GM21825 (cell line): ENCODE results near the gene IGF2BP1.
"Not testable (repeated sequence)": the region's sequence is repeated elsewhere in the genome, so short reads cannot be mapped to it uniquely, and the experiment has no call there.

Source experiments
- ATAC-seq: cut with Tn5 transposase; IDR thresholded peaks from one replicate; pipeline ENCODE4 v1.9.1; 2021; ENCODE audit warnings: mild to moderate bottlenecking, moderate library complexity; ENCODE audit not compliant: unreplicated experiment

The IGF2BP1 gene

DNA sequence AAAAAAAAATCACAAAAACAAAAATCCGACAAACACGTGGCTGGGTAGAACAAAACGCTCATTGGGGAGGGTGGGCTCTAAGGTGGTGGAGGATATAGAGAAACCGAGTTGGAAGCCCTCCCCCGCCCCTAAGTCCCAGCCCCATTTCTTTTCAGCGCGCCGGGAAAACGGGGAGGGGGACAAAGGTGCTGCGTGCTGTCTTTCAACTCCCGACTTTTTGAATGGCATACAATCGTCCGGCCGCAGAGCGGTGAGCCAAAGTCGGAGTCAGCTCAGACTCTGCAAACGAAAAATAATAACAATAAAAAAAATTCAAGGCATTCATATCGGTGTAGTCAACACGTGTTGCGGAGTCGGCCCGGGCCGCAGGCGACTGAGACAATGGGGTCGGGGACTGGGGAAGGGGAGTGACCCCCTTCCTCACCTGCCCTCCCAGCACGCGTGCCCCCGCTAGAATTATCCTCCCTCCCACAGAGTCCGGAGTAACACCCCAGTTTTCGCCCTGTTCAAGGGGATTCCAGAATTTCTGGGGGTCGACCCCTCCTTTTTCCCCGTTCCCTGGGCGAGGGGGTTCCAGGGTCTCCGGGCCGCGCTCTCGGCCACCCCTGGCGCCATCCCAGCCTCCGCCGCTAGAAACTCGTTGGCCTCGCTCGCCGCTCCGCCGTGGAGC lies 1.7 kb upstream of the IGF2BP1 start:
- ATAC-seq, result no peak

DNA sequence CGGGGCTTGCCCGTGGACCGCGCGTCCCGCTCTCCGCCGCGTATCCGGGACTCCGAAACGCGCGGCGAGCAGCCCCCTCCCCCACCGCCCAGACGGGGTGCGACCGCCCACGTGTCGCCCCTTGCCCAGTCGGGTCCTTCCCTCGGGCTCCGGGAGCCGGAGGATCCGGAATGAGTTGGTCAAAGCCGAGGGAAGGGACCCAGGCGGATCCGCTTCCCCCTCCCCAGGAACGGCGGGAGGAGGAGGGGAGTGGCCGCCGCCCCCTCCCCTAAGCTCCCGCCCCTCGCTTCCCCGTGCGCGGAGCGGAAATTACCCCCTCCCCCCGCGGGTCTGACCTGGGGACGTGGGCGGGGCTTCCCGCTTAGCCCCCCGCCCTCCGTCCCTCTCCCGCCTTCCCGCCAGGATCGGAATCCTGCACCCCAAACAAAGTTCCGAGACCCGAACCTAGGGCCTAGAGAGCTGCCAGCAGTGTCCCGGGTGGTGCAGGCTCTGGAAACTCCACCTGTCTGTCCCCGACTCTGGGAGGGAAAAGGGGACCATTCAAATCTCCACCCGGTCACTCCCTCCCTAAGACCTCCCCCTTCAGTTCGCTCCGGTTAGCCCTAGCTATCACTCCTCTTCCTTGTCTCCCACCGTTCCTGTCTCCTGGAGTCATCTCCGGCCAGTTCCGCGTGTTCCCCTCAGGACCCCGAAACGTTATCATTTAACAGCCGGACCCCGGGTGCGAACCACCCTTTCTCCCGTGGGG lies 1.0 kb upstream of the IGF2BP1 start:
- ATAC-seq, result no peak

DNA sequence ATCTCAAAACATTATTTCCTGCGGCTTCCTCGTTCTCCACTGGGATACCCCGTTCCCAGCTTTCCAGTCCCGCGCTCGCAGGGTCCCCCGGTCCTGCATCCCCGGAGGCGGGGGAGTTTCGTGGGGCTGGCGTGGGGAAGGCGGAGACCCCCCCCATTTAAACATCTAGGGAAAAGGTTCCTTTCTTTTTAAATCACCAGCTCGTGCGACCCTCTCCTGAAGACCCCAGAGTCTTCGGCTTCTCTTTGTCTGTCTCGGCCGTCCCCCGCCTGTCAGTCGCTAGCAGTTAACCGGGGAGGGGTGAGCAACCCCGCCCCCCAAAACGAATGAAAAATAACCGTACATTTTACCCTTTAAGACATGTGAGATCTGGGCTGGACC lies 473 bp upstream of the IGF2BP1 start:
- ATAC-seq, result no peak

DNA sequence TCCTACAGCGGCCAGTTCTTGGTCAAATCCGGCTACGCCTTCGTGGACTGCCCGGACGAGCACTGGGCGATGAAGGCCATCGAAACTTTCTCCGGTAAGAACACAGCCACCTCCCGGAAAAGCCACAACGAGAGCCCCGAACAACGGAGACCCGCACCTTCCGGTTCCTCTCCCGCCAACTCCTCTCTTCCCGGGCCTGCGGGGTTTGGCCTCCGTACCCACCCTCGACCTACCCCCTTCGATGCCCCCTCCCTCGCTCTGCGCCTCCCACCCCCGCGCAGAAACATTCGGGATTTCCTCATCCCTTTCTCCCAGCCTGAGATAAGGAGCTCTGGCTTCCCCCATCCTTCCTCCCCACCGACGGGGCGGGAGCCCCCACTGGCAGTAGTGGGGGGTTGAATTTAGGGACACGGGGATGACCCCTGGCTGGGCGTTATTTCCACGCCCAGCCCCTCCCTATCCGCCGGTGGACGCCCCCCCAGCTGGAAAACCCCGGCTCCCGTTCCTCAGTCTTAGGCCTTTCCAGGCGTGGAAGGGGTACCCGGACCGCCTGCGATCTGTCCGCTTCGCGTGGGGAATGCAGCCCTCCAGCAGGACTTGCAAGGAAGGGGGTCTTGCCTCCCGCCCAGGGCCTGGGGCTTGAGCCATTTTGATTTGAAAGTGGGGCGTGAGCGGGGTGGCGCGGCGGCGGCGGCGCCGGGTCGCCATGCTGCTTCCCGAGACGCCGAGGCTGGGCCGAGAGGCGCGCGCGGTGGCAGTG lies 822 bp downstream of the IGF2BP1 start:
- ATAC-seq, result no peak

DNA sequence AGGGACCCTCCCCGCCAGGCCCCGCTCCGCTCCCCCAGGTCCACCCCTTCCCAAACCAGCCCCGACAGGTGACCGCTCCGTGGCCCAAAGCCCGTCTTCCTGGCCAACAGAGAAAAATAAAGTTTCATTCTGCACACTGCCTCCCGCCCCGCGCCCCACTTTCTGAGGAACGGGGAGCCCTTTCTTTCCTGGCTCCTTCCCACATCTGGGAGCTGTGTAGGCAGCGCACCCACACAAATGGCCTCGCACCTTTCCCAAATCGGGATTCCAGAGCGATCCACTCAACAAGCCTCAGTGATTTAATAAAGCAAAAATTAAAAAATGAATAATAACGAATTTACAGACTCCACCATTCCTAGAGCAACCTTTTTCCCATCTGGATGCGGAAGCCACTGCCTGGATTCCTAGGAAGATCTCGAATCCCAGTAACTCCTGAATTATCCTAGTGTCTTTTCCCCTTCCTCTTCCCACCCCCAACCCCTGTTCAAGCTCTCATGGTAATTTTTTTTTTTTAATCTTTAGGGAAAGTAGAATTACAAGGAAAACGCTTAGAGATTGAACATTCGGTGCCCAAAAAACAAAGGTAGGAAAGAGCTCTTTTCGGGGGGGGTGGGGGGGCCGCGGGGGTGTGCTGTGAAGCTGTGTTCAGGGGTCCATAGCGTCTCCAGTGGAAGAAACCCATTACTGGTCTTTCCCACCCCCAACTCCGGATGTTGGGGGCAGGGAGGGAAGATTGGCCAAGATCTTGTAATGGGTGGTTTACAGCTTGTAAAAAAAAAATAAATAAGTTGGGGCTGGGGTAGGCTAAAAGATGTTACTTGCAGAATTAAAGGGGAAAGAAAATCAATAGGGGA lies 1.6 kb downstream of the IGF2BP1 start:
- no peak for ATAC-seq

DNA sequence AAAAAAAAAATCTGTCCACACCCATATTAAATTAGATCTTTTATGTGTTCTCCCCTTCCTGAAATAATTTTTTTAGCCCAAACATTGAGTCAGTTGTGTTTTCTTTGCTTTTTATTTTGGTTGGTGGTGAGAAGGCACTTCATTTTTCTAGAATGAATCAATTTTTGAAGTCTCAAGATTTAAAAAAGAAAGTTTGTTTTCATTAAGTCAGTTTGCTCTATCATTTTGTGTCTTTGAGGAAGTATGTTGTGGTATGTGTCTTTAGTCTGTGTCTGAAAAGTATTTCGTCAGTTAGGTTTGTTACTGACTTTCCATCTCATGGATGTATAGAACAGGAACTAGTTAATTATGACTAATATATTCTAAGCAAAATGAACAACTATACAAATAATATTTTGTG lies 3.8 kb downstream of the IGF2BP1 start:
- ATAC-seq, result no peak

DNA sequence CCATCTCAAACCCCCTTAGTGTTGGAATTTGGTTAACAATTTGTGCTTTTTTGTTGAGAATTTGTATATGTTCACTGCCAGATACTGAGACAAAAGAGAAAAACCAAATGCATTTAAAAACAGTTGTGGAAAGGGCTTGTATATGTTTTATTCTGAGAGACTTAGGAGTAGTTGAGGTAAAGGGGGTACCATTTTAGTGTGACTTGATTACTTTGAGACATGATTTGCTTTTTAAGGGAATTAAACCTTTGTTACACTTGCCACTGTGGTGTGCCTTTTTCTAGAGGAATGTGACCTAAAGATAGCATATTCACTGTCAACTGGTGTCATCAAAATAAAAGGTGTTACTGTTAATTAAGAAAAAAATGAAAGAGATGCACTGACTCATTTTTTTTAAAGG lies 4.5 kb downstream of the IGF2BP1 start:
- ATAC-seq, result no peak

DNA sequence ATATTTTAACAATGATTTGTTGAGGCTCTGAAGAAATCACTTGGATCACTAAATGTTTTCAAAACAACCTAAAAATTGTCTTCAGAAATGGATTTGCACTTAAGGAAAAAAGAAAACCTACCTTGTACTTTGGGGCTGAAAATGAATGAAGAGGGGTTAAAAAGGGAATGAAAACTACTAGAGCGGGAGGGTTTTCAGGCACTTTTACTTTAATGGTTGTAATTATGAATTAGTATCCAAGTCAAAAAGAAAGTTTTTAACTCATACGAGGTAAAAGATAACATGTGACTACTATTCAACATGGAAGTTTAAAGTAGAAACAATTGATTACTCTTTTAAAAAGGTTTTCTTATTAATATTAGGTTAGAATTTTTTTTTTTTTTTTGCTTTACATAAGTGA lies 5.1 kb downstream of the IGF2BP1 start:
- ATAC-seq, result no peak

DNA sequence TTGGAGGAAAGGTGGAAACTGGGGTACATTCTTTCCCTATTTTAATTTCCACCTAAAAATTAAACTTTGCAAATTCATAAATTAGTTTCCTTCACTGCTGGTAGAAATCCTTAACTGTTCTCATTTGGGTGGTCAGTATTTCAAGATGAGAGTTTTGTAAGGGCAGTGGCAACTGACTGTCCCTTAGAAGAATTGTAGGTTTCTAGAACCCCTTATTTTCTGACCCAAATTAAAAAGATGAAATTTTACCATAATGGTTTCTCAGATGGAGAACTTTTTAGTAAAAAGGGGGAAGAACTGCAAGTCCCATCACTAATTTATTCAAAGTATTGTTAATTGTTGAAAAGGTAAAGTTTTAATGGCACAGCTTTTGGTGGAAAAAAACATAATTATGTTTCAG lies 5.6 kb downstream of the IGF2BP1 start:
- no peak for ATAC-seq

DNA sequence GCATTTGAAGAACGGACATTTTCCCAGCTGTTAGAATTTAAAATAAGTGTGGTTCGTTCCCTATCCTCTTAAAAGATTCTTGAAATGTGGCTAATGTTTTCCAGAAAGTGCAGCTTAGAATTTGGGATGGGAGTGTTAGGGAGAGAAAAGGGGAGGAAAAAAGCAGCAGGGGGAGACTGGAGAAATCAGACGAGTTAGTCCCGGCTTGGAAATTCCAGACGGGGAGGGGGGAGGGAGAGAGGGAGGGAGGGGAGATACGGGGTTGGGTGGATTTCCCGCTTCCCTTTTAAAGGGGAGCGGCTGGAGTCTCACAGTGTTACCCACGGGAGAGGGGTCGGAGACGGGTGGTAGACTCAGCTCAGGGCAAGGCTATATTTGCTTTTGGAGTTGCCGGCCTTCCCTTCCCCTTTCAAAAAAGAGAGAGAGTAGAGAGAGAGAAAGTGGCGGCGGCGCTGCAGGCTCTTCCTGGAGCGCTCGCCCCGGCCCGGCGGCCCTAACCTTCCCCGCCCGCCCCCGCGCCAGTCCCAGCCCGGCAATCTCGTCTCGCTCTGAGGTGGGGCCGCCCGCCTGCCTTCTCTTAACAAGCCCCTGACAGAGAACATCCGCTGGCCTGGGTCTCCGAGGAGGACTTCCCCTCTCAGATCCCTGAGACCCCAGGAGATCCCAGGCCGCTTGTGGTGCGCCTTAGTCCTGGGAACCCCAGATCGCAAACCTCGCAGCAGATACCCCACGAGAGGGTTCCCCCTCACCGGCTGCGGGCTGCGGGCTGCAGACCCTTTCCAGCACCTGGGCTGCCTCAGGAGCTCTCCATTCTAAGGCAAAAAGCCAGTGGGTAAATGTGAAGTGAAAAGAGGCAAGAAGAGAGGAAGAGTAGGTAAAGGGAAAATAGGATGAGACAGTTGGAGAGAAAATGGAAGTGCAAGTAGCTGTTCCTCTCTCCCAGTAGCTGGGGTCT lies 6.6 kb downstream of the IGF2BP1 start:
- no peak for ATAC-seq

DNA sequence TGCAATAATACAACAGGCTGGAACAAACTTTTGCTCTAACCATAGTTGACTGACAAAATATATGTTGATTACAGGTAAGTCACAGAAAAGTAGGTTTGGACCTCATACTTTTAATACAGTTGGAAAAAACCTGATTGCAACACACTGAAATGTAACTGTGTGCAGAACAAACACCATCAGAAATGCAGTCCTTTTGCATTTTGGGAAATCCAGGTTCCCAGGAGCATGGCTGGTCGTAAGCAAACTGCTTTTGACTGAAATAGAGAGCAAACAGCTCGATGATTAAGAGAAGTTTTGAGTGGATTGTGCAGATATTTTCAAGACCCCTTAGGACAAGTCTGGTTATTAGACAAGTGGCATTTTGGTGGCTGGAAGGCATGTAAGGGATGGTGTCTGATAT lies 8.0 kb downstream of the IGF2BP1 start:
- ATAC-seq, result no peak

DNA sequence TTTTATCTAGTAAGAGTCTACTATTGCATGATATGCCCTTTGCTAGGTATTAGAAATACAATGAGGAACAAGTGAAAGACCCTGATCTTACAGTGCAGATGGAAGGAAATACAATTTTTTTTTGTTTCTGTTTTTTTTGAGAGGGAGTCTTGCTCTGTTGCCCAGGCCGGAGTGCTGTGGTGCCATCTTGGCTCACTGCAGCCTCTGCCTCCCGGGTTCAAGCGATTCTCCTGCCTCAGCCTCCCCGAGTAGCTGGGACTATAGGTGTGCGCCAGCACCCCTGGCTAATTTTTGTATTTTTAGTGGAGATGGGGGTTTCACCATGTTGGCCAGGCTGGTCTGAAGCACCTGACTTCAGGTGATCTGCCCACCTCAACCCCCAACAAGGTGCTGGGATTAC lies 11.7 kb downstream of the IGF2BP1 start:
- ATAC-seq, result not testable (repeated sequence)

DNA sequence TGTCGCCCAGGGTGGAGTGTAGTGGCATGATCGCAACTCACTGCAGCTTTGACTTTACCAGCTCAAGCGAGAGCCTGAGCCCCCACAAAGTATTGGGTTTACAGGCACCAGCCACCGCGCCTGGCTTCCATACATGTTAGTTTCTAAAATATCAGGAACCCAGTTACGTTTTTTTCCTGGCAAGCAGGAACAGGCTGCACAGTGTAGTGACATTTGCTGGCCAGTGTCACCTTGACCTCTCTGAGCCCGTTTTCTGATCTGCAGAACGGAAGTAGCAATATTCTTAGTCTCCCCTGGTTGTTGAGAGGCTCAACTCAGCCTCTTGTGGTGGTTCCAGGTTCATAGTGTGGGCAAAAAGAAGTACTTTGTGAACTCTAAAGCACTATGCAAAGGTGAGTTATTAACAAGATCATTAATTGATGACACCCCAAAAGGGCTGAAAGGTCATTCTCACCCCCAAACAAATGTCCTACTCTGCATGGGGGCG lies 15.6 kb downstream of the IGF2BP1 start:
- no peak for ATAC-seq

DNA sequence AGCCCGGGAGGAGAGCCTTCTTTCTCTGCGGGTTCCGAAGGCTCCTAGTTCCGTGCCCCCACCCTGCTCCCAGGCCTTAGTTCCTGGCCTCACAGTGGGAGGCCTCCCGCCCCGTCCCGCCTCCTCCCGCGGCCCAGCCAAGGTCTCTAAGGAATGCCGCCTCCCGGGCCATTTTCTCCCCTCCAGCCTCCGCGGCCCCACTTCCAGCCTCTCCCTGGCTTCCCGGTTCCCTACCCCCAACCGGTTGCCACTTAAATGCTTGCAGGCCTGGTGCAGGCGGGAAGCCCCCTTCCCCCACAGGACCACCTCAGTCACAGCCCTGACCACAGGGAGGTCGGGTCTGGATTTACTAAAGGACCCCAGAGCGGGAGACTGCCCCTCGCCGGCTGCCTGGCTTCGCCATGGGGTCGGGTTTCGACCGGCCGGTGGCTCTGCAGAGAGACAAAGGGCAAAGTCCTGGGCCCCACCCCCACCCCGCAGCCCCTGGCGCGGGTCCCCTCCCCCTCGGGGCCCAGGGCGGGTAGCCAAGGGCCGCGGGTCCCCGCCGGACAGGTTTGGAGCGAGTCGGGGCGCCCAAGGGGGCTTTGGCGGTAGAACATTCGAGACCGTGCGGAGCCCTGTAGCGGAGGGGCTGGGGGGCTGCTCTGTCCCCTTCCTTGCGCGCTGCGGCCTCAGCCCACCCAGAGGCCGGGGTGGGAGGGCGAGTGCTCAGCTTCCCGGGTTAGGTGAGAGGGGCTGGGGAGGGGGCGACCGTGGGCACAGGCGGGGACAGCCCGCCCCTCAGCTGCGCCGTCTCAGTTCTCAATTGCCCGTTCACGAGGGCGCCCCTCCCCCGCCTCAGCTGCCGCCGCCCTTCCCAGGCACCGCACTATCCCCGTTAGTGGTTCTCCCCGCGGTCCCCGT lies 16.4 kb downstream of the IGF2BP1 start:
- no peak for ATAC-seq

DNA sequence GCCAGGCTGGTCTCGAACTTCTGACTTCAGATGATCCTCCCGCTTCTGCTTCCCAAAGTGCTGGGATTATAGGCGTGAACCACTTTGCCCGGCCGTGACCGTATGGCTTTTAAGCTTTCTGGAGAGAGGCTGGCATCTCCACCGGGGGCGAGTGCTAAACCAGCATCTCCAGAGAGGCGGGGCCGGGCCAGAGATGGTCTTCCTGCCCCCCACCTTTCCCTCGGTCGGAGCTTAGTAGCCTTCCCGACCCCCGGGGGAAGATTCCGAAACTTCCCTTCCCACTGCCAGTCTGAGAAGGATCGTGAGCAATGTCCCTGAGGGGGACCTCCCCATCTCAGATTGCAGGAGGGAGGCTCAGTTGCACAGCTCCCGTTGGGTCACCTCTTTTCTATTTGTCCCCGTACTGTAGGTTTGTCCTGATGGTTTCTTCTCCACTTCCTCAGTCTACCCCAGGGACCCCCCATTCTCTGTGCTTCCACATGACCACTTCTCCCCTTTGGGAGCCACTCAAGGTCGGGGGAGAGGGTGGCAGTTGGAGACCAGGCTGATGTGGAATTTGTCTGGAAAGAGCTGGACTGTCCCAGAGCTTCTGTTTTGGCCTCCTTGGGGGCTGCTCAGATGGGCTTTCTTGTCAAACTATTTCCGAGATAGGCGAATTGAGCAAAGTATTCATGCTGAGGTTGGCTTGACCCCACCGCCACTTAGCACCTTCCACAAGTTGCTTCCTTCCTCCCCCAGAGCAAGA lies 18.2 kb downstream of the IGF2BP1 start:
- ATAC-seq, result no peak

DNA sequence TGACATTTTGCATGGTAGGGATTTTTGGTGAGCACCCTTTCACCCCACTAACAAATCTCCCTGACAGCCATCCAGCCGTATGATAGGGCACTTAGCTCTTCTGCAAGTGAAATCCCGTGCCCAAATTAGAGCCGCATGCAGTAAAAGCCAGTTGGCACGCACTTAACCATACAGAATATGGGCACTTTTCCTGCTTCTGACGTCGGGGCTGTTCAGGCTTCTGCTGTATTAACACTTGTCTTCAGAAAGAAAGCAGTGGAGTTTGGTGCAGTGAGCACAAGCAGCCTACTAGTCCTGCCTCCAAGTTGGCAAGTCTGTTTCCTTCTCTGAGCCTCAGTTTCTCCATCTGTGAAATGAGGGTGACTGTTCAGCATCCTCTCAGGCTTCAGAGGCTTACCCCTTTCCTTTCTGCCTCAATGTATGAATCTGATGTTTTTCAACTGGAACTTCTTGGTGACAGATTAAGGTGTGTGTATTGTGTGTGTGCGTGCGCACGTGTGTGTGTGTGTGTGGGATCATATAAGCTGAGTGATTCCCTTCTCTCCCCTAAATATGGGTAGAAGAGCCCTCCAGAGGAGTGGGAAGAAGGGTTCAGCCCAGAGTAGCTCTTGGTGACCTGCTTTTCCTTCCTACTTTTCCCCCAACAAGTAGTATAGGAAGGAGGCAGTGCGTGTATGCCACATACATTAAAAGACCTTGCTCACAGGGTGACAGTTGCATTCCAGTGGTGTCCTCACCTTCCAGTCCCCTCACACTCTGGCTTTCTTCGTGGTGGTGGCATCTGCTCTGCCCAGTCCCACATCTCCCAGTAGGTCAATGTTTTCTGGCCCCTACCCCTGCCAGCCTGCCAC lies 19.0 kb downstream of the IGF2BP1 start:
- ATAC-seq, result no peak

DNA sequence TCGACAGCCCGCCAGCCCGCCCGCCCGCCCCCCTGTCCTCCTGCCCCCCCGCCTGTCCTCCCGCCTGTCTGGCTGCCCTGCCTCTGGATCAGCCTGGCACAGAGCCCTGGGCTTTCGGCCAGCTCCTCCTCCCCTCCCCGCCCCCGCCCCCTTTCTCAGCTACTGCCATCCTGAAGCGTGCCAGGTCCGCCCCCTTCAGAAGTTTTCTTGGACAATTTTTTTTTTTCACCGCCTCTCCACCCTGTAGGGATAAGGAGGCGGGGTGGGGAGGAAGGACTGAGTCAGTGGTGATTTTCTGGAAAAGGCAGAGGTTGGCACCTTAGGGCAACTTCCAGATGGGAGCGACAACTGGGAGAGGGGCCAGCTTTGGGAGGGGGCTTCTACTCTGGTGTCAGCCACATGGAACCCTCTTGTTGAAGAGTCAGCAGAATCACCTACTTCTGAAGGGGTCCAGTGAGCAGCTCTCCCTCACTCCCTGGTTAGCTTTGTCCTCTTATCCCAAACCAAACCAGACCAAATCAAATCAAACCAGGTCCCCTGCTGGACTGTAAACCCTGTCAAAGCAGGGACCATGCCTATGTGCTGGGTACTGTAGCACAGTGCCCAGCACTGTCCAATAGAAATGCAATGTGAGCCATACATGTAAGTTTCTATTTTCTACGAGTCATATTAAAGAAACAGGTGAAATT lies 19.7 kb downstream of the IGF2BP1 start:
- no peak for ATAC-seq
